ENCODE data around the gene RBMS1.

GRCh38 chr2:160225722-160226121 lies 267.9 kb downstream of the RBMS1 start:
- TF ChIP-seq CTCF (optimal IDR thresholded peaks at IDR 0.05 in 1 of 3, IDR thresholded peaks at IDR 0.05 in 1 of 3, conservative IDR thresholded peaks at IDR 0.05 in 1 of 3; ENCODE audit: extremely low read depth in 1 of 3, insufficient read depth in 2 of 3, low read length in 3 of 3) (no peak), EZH2 (IDR thresholded peaks at IDR 0.05; ENCODE audit: low read length) (no peak)

Data from keratinocyte (primary cell).